Measurements from ENCODE around the gene RRBP1.
"Not testable (repeated sequence)": the region's sequence is repeated elsewhere in the genome, so short reads cannot be mapped to it uniquely, and the experiment has no call there.

Gene RRBP1

GRCh38 chr20:17661121-17661744 is 20.8 kb downstream of the RRBP1 start:
- no peak for DNase-seq

- no peak for DNase-seq
Observed at GRCh38 chr20:17660667-17661066, 21.4 kb downstream of the RRBP1 start.

GRCh38 chr20:17659801-17660200 is 22.2 kb downstream of the RRBP1 start:
- no peak for DNase-seq

- not testable (repeated sequence) for DNase-seq
Observed at GRCh38 chr20:17659344-17659743, 22.7 kb downstream of the RRBP1 start.

GRCh38 chr20:17658648-17658993 is 23.4 kb downstream of the RRBP1 start:
- no peak for DNase-seq

- DNase-seq: no peak
Observed at GRCh38 chr20:17657898-17658647, 24.0 kb downstream of the RRBP1 start.

- DNase-seq: no peak
Observed at GRCh38 chr20:17657079-17657825, 24.8 kb downstream of the RRBP1 start.

- no peak for DNase-seq
Observed at GRCh38 chr20:17655865-17656479, 26.1 kb downstream of the RRBP1 start.

GRCh38 chr20:17655286-17655651 is 26.8 kb downstream of the RRBP1 start:
- no peak for DNase-seq

GRCh38 chr20:17654649-17655285 is 27.3 kb downstream of the RRBP1 start:
- no peak for DNase-seq

GRCh38 chr20:17653835-17654648 is 28.0 kb downstream of the RRBP1 start:
- no peak for DNase-seq

- DNase-seq: no peak
Observed at GRCh38 chr20:17652411-17652810, 29.6 kb downstream of the RRBP1 start.

- no peak for DNase-seq
Observed at GRCh38 chr20:17651760-17652388, 30.2 kb downstream of the RRBP1 start.

GRCh38 chr20:17651129-17651759 is 30.8 kb downstream of the RRBP1 start:
- no peak for DNase-seq

GRCh38 chr20:17650301-17651128 is 31.5 kb downstream of the RRBP1 start:
- DNase-seq: no peak

- peak; percentile 78 for DNase-seq
Observed at GRCh38 chr20:17648791-17649730, 33.0 kb downstream of the RRBP1 start.

- no peak for DNase-seq
Observed at GRCh38 chr20:17648315-17648646, 33.8 kb downstream of the RRBP1 start.

- no peak for DNase-seq
Observed at GRCh38 chr20:17647391-17648314, 34.4 kb downstream of the RRBP1 start.

Measured in 8988T (cell line).